Measurements from ENCODE around the gene NBPF1.
"Not testable (repeated sequence)": the region's sequence is repeated elsewhere in the genome, so short reads cannot be mapped to it uniquely, and the experiment has no call there.

The NBPF1 gene

GRCh38 chr1:16647179-16648176 lies 34.1 kb upstream of the NBPF1 start:
- peak overlapping the region; percentile 31 for H3K4me3 ChIP-seq (ENCODE audit: low read depth, low read length)
- not testable (repeated sequence) for H3K4me2 ChIP-seq (ENCODE audit: low read length); H3K9me3 ChIP-seq (ENCODE audit: control insufficient read depth, low read length); H3K27me3 ChIP-seq (ENCODE audit: control insufficient read depth, insufficient read depth, low read length); H3K9ac ChIP-seq; H3K27ac ChIP-seq; H3K36me3 ChIP-seq (ENCODE audit: control insufficient read depth, insufficient read depth, low read length)
- H3K4me1 ChIP-seq = peaks cover 11% of the 10 kb centered on the region
- H3K79me2 ChIP-seq = peaks cover 19% of the 10 kb centered on the region
- H2AFZ ChIP-seq = peak overlapping the region; percentile 70

GRCh38 chr1:16646716-16647115 lies 33.4 kb upstream of the NBPF1 start:
- H3K4me3 ChIP-seq (ENCODE audit: low read depth, low read length); H2AFZ ChIP-seq; H3K9ac ChIP-seq; H3K36me3 ChIP-seq (ENCODE audit: control insufficient read depth, insufficient read depth, low read length); H3K27me3 ChIP-seq (ENCODE audit: control insufficient read depth, insufficient read depth, low read length); H3K9me3 ChIP-seq (ENCODE audit: control insufficient read depth, low read length); H3K4me2 ChIP-seq (ENCODE audit: low read length); H3K27ac ChIP-seq: not testable (repeated sequence)
- peaks cover 11% of the 10 kb centered on the region for H3K4me1 ChIP-seq
- H3K79me2 ChIP-seq = peaks cover 19% of the 10 kb centered on the region

- Histone ChIP-seq H3K79me2 (peaks cover 19% of the 10 kb centered on the region), H3K4me1 (peaks cover 11% of the 10 kb centered on the region)
- H3K36me3 ChIP-seq (ENCODE audit: control insufficient read depth, insufficient read depth, low read length); H3K27me3 ChIP-seq (ENCODE audit: control insufficient read depth, insufficient read depth, low read length); H3K9ac ChIP-seq; H3K4me3 ChIP-seq (ENCODE audit: low read depth, low read length); H2AFZ ChIP-seq; H3K9me3 ChIP-seq (ENCODE audit: control insufficient read depth, low read length); H3K4me2 ChIP-seq (ENCODE audit: low read length); H3K27ac ChIP-seq: not testable (repeated sequence)
Observed at GRCh38 chr1:16646061-16646664, 32.8 kb upstream of the NBPF1 start.

GRCh38 chr1:16645271-16646060 lies 32.1 kb upstream of the NBPF1 start:
- H3K9ac ChIP-seq; H3K27me3 ChIP-seq (ENCODE audit: control insufficient read depth, insufficient read depth, low read length); H3K9me3 ChIP-seq (ENCODE audit: control insufficient read depth, low read length); H3K36me3 ChIP-seq (ENCODE audit: control insufficient read depth, insufficient read depth, low read length): not testable (repeated sequence)
- Histone ChIP-seq H3K79me2 (peaks cover 19% of the 10 kb centered on the region), H3K4me2 (ENCODE audit: low read length) (peak overlapping the region; percentile 60), H2AFZ (peak overlapping the region; percentile 100), H3K4me3 (ENCODE audit: low read depth, low read length) (peak overlapping the region; percentile 79), H3K4me1 (peaks cover 11% of the 10 kb centered on the region), H3K27ac (peak overlapping the region; percentile 67)

GRCh38 chr1:16644482-16645270 lies 31.3 kb upstream of the NBPF1 start:
- Histone ChIP-seq H3K9ac (peak overlapping the region; percentile 89), H3K4me2 (ENCODE audit: low read length) (peak overlapping the region; percentile 60), H2AFZ (peak overlapping the region; percentile 100), H3K27ac (peak overlapping the region; percentile 67), H3K4me3 (ENCODE audit: low read depth, low read length) (peak overlapping the region; percentile 79), H3K4me1 (peaks cover 11% of the 10 kb centered on the region), H3K79me2 (peaks cover 19% of the 10 kb centered on the region)
- H3K27me3 ChIP-seq (ENCODE audit: control insufficient read depth, insufficient read depth, low read length); H3K9me3 ChIP-seq (ENCODE audit: control insufficient read depth, low read length); H3K36me3 ChIP-seq (ENCODE audit: control insufficient read depth, insufficient read depth, low read length): not testable (repeated sequence)
- peak; percentile 52 for TF ChIP-seq CTCF (IDR thresholded peaks at IDR 0.05)

GRCh38 chr1:16644193-16644481 lies 30.8 kb upstream of the NBPF1 start:
- Histone ChIP-seq H3K4me3 (ENCODE audit: low read depth, low read length) (peak overlapping the region; percentile 79), H3K36me3 (ENCODE audit: control insufficient read depth, insufficient read depth, low read length) (no peaks in the 10 kb centered on the region), H3K79me2 (peaks cover 21% of the 10 kb centered on the region), H3K27ac (peak overlapping the region; percentile 67), H3K4me2 (ENCODE audit: low read length) (peak overlapping the region; percentile 60), H3K27me3 (ENCODE audit: control insufficient read depth, insufficient read depth, low read length) (no peaks in the 10 kb centered on the region), H3K9me3 (ENCODE audit: control insufficient read depth, low read length) (no peaks in the 10 kb centered on the region), H3K4me1 (peaks cover 11% of the 10 kb centered on the region), H3K9ac (peak overlapping the region; percentile 89), H2AFZ (peak overlapping the region; percentile 100)
- no peak for TF ChIP-seq CTCF (IDR thresholded peaks at IDR 0.05)

- not testable (repeated sequence) for H3K27me3 ChIP-seq (ENCODE audit: control insufficient read depth, insufficient read depth, low read length); H3K9me3 ChIP-seq (ENCODE audit: control insufficient read depth, low read length); H3K36me3 ChIP-seq (ENCODE audit: control insufficient read depth, insufficient read depth, low read length)
- peak overlapping the region; percentile 67 for H3K27ac ChIP-seq
- H2AFZ ChIP-seq = peak overlapping the region; percentile 100
- H3K9ac ChIP-seq = peak overlapping the region; percentile 89
- peak overlapping the region; percentile 79 for H3K4me3 ChIP-seq (ENCODE audit: low read depth, low read length)
- H3K4me2 ChIP-seq (ENCODE audit: low read length) = peak overlapping the region; percentile 60
- peaks cover 24% of the 10 kb centered on the region for H3K79me2 ChIP-seq
- peaks cover 11% of the 10 kb centered on the region for H3K4me1 ChIP-seq
Observed at GRCh38 chr1:16643476-16644192, 30.3 kb upstream of the NBPF1 start.

GRCh38 chr1:16643001-16643411 lies 29.6 kb upstream of the NBPF1 start:
- Histone ChIP-seq H3K79me2 (peaks cover 24% of the 10 kb centered on the region), H3K4me1 (peaks cover 11% of the 10 kb centered on the region)
- H3K9me3 ChIP-seq (ENCODE audit: control insufficient read depth, low read length); H3K4me2 ChIP-seq (ENCODE audit: low read length); H3K36me3 ChIP-seq (ENCODE audit: control insufficient read depth, insufficient read depth, low read length); H3K9ac ChIP-seq; H2AFZ ChIP-seq; H3K4me3 ChIP-seq (ENCODE audit: low read depth, low read length); H3K27me3 ChIP-seq (ENCODE audit: control insufficient read depth, insufficient read depth, low read length); H3K27ac ChIP-seq: not testable (repeated sequence)

Measured in parathyroid adenoma (tissue), 2 donors.